ENCODE results near the gene TEAD2. TPM values are rescaled to one million over a fixed set of nuclear protein-coding genes. Genes with fewer than 3 reads are reported as not detected.

TEAD2 gene
- total and polyA plus RNA-seq, 12 donors = 5.4 to 42.8 (median 27.4) TPM

DNA sequence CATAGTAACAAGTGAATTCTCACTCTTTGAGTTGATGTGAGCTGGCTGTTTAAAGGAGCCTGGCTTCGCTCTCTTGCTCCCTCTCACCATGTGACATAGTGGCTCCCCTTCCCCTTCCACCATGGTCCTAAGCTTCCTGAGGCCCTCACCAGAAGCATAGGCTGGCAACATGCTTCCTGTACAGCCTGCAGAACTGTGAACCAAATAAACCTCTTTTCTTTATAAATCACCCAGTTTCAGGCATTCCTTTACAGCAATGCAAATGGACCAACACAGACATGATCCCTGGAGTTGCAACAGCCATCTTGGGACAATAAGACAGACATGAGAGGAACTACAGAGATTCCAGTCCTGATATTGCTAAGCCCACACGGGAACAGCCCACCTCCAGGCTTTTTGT lies 12.6 kb downstream of the TEAD2 start:
- no peak overlapping the region for H3K27ac ChIP-seq
- no peaks in the 10 kb centered on the region for H3K4me1 ChIP-seq (replicated peaks in 1 of 2)
- H3K9me3 ChIP-seq (replicated peaks in 1 of 3) = no peaks in the 10 kb centered on the region
- DNase-seq = no peak
- intact Hi-C loops (cut with DNase I) = no loop called here
- no peak overlapping the region for H3K4me3 ChIP-seq
- no peaks in the 10 kb centered on the region for H3K27me3 ChIP-seq
- 85 to 99% (median 89%) methylated on average over 2 of the region's 2 CpGs for WGBS, 4 donors
- TF ChIP-seq POLR2A (IDR thresholded peaks at IDR 0.05) = no peak
- TF ChIP-seq, protein P1, sequence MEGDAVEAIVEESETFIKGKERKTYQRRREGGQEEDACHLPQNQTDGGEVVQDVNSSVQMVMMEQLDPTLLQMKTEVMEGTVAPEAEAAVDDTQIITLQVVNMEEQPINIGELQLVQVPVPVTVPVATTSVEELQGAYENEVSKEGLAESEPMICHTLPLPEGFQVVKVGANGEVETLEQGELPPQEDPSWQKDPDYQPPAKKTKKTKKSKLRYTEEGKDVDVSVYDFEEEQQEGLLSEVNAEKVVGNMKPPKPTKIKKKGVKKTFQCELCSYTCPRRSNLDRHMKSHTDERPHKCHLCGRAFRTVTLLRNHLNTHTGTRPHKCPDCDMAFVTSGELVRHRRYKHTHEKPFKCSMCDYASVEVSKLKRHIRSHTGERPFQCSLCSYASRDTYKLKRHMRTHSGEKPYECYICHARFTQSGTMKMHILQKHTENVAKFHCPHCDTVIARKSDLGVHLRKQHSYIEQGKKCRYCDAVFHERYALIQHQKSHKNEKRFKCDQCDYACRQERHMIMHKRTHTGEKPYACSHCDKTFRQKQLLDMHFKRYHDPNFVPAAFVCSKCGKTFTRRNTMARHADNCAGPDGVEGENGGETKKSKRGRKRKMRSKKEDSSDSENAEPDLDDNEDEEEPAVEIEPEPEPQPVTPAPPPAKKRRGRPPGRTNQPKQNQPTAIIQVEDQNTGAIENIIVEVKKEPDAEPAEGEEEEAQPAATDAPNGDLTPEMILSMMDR (IDR thresholded peaks at IDR 0.05) = no peak
- H3K36me3 ChIP-seq (replicated peaks in 1 of 2) = peaks cover 0 to 47% of the 10 kb centered on the region in 2 donors

- intact Hi-C loops (cut with DNase I) = no loop called here
- no peak overlapping the region for H3K4me3 ChIP-seq
These were observed 13.7 kb downstream of the TEAD2 start for GRCh38 chr19:49348305-49349189.

DNA sequence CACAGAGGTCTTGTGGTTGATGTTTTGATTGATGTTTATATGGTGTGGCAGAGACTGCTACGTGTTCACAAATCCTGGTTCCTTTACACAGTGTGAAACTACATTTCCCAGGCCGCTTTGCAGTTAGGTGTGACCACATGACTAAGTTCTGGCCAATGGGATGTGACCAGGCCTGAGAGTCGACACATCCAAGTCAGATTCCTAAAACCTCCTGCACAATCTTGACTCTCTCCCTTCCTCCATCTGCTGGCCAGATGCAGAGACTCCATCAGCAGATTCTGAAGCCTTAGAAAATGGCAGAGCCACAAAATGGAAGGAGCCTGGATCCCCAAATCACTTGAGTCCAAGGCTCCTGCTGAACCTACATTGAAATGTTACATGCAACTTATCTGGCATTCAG lies 14.4 kb downstream of the TEAD2 start:
- Histone ChIP-seq H3K27me3 (no peaks in the 10 kb centered on the region), H3K36me3 (replicated peaks in 1 of 2) (peaks cover 0 to 50% of the 10 kb centered on the region in 2 donors), H3K9me3 (replicated peaks in 1 of 3) (no peaks in the 10 kb centered on the region), H3K4me3 (no peak overlapping the region), H3K27ac (no peak overlapping the region), H3K4me1 (replicated peaks in 1 of 2) (no peaks in the 10 kb centered on the region)
- 70 to 88% (median 75%) methylated on average over 3 of the region's 3 CpGs for WGBS, 4 donors
- peak in 1 of 7 donors; percentile 30 for DNase-seq
- intact Hi-C loops (cut with DNase I) = no loop called here
- TF ChIP-seq, protein P1 (IDR thresholded peaks at IDR 0.05) = peak in 1 of 6 experiments; percentile 7
- TF ChIP-seq POLR2A (IDR thresholded peaks at IDR 0.05) = no peak

More at GRCh38 chr19:49348305-49349189, 13.7 kb downstream of the TEAD2 start:
- TF ChIP-seq, protein P1 (IDR thresholded peaks at IDR 0.05) = no peak
- no peak for TF ChIP-seq POLR2A (IDR thresholded peaks at IDR 0.05)
- H3K27me3 ChIP-seq = no peaks in the 10 kb centered on the region
- no peaks in the 10 kb centered on the region for H3K4me1 ChIP-seq (replicated peaks in 1 of 2)
- no peaks in the 10 kb centered on the region for H3K9me3 ChIP-seq (replicated peaks in 1 of 3)
- 85 to 92% (median 89%) methylated on average over 12 of the region's 12 CpGs for WGBS, 4 donors
- peaks cover 0 to 50% of the 10 kb centered on the region in 2 donors for H3K36me3 ChIP-seq (replicated peaks in 1 of 2)
- DNase-seq = no peak
- H3K27ac ChIP-seq = no peak overlapping the region

DNA sequence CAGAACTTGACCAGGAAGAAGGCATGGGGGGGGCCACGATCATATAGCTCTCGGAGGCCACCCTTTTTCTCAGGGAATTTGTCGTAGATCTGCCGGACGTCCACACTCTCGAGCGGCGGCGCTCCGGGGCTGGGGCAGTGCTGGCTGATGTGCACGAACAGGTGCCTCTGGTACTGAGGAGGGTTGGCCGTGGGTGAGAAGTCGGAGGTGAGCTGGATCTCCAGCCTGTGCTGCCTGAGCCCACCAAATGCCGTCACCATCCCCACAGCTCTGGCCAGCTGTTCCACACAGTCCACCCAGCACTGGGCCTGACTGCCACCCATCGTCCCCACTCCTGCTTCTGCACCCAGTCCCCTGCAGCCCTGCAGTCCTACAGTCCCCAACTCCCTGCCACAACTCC lies 15.0 kb downstream of the TEAD2 start:
- intact Hi-C loops (cut with DNase I) = no loop called here
- WGBS, 4 donors = 87 to 97% (median 93%) methylated on average over 14 to 15 of the region's 15 CpGs

More for the DNA sequence above, 15.0 kb downstream of the TEAD2 start:
- Histone ChIP-seq H3K4me3 (no peak overlapping the region), H3K9me3 (replicated peaks in 1 of 3) (no peaks in the 10 kb centered on the region), H3K27me3 (no peaks in the 10 kb centered on the region), H3K27ac (no peak overlapping the region), H3K4me1 (replicated peaks in 1 of 2) (no peaks in the 10 kb centered on the region), H3K36me3 (replicated peaks in 1 of 2) (peaks cover 0 to 50% of the 10 kb centered on the region in 2 donors)
- no peak for DNase-seq
- no peak for TF ChIP-seq POLR2A (IDR thresholded peaks at IDR 0.05)
- TF ChIP-seq, protein P1 (IDR thresholded peaks at IDR 0.05) = no peak

All from adrenal gland (tissue), 12 donors.